ENCODE data around the gene PTTG2. TPM values are rescaled to one million over a fixed set of nuclear protein-coding genes. Genes with fewer than 3 reads are reported as not detected.

The PTTG2 gene
- total and polyA plus RNA-seq, 2 of the 13 experiments (the other 11 are each of a cell fraction or from before 2014, with no cell fraction given), result not detected

DNA sequence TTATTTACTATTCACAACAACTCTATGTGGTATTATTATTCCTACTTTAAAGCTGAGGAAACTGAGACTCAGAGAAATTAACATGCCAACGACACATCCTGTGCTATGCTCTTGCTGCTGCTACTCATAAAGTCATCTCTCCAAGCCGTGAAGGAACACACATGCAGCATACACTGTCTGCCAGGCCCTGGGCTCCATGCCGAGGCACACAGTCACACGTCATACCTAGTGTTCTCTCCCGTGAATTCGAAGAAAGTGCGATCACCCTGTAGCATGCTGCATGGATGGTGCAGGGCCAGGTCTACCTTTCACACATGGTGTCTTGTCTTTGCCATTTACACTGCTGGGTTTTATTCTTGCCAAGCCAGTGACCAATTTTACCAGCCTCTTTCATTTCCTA lies 35.3 kb upstream of the PTTG2 start:
- Histone ChIP-seq H4K20me1 (ENCODE audit: insufficient read depth, low read length) (no peaks in the 10 kb centered on the region), H3K4me3 (replicated peaks in 1 of 3; ENCODE audit: insufficient read depth in 1 of 3, low read depth in 2 of 3, low read length in 3 of 3) (no peak overlapping the region), H3K9ac (ENCODE audit: insufficient read depth, low read depth, low read length) (no peak overlapping the region), H3K79me2 (ENCODE audit: insufficient read depth, low read length) (no peaks in the 10 kb centered on the region), H3K27ac (ENCODE audit: extremely low read length, insufficient read depth, low read length) (no peak overlapping the region), H3K9me3 (ENCODE audit: low read length) (no peaks in the 10 kb centered on the region), H3K4me1 (ENCODE audit: insufficient read depth, low read length) (no peaks in the 10 kb centered on the region), H3K36me3 (replicated peaks in 1 of 2; ENCODE audit: control insufficient read depth in 1 of 2, insufficient read depth in 2 of 2, low read length in 2 of 2) (no peaks in the 10 kb centered on the region), H3K27me3 (ENCODE audit: control insufficient read depth in 1 of 2, insufficient read depth in 2 of 2, low read length in 2 of 2) (peaks cover 0 to 12% of the 10 kb centered on the region in 2 experiments; a peak in 2 of 5 replicates), H3K4me2 (ENCODE audit: low read depth, low read length) (no peak overlapping the region), H2AFZ (ENCODE audit: low read length) (no peak overlapping the region)
- WGBS (ENCODE audit: low lambda C conversion rate), result 42% methylated on average over 7 of the region's 7 CpGs
- no TSS peak for BruUV-seq (replicated peaks)
- no peak for ATAC-seq
- ChIA-PET CTCF (ENCODE audit: low intra/inter-chr PET ratio, low total read pairs) (no interaction called here), POLR2A (no interaction called here)
- no peak for FAIRE-seq
- DNase-seq (ENCODE audit: low spot score), result no peak
- in situ Hi-C loops (cut with HindIII; ENCODE audit: extremely low pct_ligation_motif_present, low pct_unique_long_range_greater_than_20kb), result no loop called here
- TF ChIP-seq ZNF513 (CRISPR knock-in tag; conservative IDR thresholded peaks at IDR 0.05), result no peak
- TF ChIP-seq, protein P1, sequence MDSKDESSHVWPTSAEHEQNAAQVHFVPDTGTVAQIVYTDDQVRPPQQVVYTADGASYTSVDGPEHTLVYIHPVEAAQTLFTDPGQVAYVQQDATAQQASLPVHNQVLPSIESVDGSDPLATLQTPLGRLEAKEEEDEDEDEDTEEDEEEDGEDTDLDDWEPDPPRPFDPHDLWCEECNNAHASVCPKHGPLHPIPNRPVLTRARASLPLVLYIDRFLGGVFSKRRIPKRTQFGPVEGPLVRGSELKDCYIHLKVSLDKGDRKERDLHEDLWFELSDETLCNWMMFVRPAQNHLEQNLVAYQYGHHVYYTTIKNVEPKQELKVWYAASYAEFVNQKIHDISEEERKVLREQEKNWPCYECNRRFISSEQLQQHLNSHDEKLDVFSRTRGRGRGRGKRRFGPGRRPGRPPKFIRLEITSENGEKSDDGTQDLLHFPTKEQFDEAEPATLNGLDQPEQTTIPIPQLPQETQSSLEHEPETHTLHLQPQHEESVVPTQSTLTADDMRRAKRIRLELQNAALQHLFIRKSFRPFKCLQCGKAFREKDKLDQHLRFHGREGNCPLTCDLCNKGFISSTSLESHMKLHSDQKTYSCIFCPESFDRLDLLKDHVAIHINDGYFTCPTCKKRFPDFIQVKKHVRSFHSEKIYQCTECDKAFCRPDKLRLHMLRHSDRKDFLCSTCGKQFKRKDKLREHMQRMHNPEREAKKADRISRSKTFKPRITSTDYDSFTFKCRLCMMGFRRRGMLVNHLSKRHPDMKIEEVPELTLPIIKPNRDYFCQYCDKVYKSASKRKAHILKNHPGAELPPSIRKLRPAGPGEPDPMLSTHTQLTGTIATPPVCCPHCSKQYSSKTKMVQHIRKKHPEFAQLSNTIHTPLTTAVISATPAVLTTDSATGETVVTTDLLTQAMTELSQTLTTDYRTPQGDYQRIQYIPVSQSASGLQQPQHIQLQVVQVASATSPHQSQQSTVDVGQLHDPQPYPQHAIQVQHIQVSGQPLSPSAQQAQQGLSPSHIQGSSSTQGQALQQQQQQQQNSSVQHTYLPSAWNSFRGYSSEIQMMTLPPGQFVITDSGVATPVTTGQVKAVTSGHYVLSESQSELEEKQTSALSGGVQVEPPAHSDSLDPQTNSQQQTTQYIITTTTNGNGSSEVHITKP (CRISPR knock-in tag; IDR thresholded peaks at IDR 0.05; ENCODE audit: low read depth), result no peak
- no peak for TF ChIP-seq RBFOX2 (IDR thresholded peaks at IDR 0.05; ENCODE audit: low read depth, low read length)
- no peak for TF ChIP-seq HNF4A (CRISPR knock-in tag; IDR thresholded peaks at IDR 0.05)
- no peak for TF ChIP-seq ZNF24 (IDR thresholded peaks at IDR 0.05)
- TF ChIP-seq TRAFD1 (CRISPR knock-in tag; IDR thresholded peaks at IDR 0.05; ENCODE audit: borderline replicate concordance), result no peak
- no peak for TF ChIP-seq ZNF274 (CRISPR knock-in tag; IDR thresholded peaks at IDR 0.05)
- no peak for TF ChIP-seq FOXJ3 (CRISPR knock-in tag; IDR thresholded peaks at IDR 0.05; ENCODE audit: borderline replicate concordance)
- TF ChIP-seq ZFP1 (CRISPR knock-in tag; IDR thresholded peaks at IDR 0.05), result no peak
- TF ChIP-seq EZH2 (conservative IDR thresholded peaks at IDR 0.05; ENCODE audit: low read depth, low read length), result no peak
- TF ChIP-seq FIP1L1 (IDR thresholded peaks at IDR 0.05; ENCODE audit: borderline replicate concordance, insufficient read depth, low read depth, low read length), result no peak
- no peak for TF ChIP-seq ZNF326 (CRISPR knock-in tag; IDR thresholded peaks at IDR 0.05; ENCODE audit: borderline replicate concordance)
- intact Hi-C loops (cut with micrococcal nuclease; ENCODE audit: unreplicated experiment), result no loop called here

Measured in HepG2 (cell line).